IMR-90 (cell line): ENCODE data around the gene PTPRH.

Experiments used
- CEBPB ChIP-seq: IDR thresholded peaks from 2 replicates; pipeline ENCODE4 v1.6.1; 2012; ENCODE audit warnings: low read depth, low read length, improper control_type of control experiment
- CHD1 ChIP-seq: IDR thresholded peaks from 2 replicates; pipeline ENCODE4 v1.6.1; 2012; ENCODE audit warnings: low read depth, low read length, improper control_type of control experiment
- CTCF ChIP-seq: conservative IDR thresholded peaks from 2 replicates; pipeline ENCODE4 v1.5.1; 2012; ENCODE audit warnings: mild to moderate bottlenecking, low read depth, low read length, improper control_type of control experiment
- MAZ ChIP-seq: IDR thresholded peaks from 2 replicates; pipeline ENCODE4 v1.6.1; 2012; ENCODE audit warnings: low read depth, mild to moderate bottlenecking, low read length, improper control_type of control experiment, moderate library complexity, borderline replicate concordance
- NFE2L2 ChIP-seq: fragments of 150-350 bp; IDR thresholded peaks from 2 replicates; pipeline ENCODE4 v1.6.1; 2016; ENCODE audit warnings: low read depth, mild to moderate bottlenecking, low read length
- POLR2A ChIP-seq: IDR thresholded peaks from 2 replicates; pipeline ENCODE4 v1.6.1; 2012; ENCODE audit warnings: mild to moderate bottlenecking, low read depth, low read length
- RAD21 ChIP-seq: IDR thresholded peaks from 2 replicates; pipeline ENCODE4 v1.6.1; 2012; ENCODE audit warnings: low read length, improper control_type of control experiment
- RCOR1 ChIP-seq: IDR thresholded peaks from 2 replicates; pipeline ENCODE4 v1.6.1; 2012; ENCODE audit warnings: mild to moderate bottlenecking, low read length, improper control_type of control experiment; ENCODE audit not compliant: insufficient replicate concordance
- RFX5 ChIP-seq: IDR thresholded peaks from 2 replicates; pipeline ENCODE4 v1.8.0; 2012; ENCODE audit warnings: low read depth, mild to moderate bottlenecking, low read length, moderate library complexity
- SMC3 ChIP-seq: fragments of 150-350 bp; IDR thresholded peaks from 2 replicates; pipeline ENCODE4 v1.6.1; 2016; ENCODE audit warnings: low read depth, mild to moderate bottlenecking, antibody characterized with exemption, low read length, moderate library complexity
- USF2 ChIP-seq: fragments of 150-350 bp; IDR thresholded peaks from 2 replicates; pipeline ENCODE4 v1.6.1; 2017; ENCODE audit warnings: mild to moderate bottlenecking, antibody characterized with exemption, low read length, low read depth

DNA sequence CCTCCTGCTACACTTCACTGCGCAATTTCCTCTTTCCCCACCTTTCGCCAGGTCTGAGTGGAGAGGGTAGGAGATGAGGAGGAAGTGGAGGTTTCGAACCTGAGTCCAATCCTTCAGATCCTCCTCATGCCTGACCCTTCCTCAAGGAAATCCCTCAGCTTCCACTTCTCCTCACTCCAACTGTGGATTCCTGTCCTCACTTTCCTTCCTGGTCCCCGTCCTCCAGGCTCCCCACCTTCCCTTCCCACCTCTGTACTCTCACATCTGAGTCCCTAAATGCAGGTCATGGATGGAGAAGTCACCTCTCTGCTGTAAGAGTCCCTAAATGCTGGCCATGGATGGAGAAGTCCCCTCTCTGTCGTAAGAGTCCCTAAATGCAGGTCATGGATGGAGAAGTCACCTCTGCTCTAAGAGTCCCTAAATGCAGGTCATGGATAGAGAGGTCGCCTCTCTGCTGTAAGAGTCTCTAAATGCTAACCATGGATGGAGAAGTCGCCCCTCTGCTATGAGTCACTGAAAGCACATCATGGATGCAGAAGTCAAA, 16.2 kb upstream of the PTPRH start:
- TF ChIP-seq CTCF: no peak
- TF ChIP-seq POLR2A: no peak
- TF ChIP-seq CEBPB: no peak
- TF ChIP-seq MAZ: no peak
- TF ChIP-seq RFX5: no peak
- TF ChIP-seq CHD1: no peak
- no peak for TF ChIP-seq NFE2L2
- no peak for TF ChIP-seq SMC3
- no peak for TF ChIP-seq RCOR1
- no peak for TF ChIP-seq USF2
- no peak for TF ChIP-seq RAD21
